Ishikawa (cell line): ENCODE measurements around the gene SCAPER.

Experiments
- CEBPB ChIP-seq: IDR thresholded peaks from 2 replicates; pipeline ENCODE4 v1.6.1; 2012
- EP300 ChIP-seq: IDR thresholded peaks from 2 replicates; pipeline ENCODE4 v1.6.1; 2012; ENCODE audit warnings: borderline replicate concordance
- MAX ChIP-seq: IDR thresholded peaks from 2 replicates; pipeline ENCODE4 v1.6.1; 2012
- YY1 ChIP-seq: IDR thresholded peaks from 2 replicates; pipeline ENCODE4 v1.6.1; 2012; ENCODE audit warnings: low read depth

GRCh38 chr15:76377217-76377616 is 527.9 kb downstream of the SCAPER start:
- TF ChIP-seq MAX (no peak), YY1 (no peak), CEBPB (no peak), EP300 (no peak)
